H9 (cell line): ENCODE data around the gene APOBEC3A. TPM values are rescaled to one million over a fixed set of nuclear protein-coding genes. Genes with fewer than 3 reads are reported as not detected.

ENCODE experiments used
- DNase-seq: peaks from one replicate; pipeline ENCODE4 v3.0.0-alpha.2; 2017
- H2AFZ ChIP-seq: one replicate; pipeline ENCODE4 v1.6.1; 2013; ENCODE audit warnings: mild to moderate bottlenecking, low read length, control low read depth, moderate library complexity
- H2AK5ac ChIP-seq: 2 replicates; pipeline ENCODE4 v1.6.1; 2013; ENCODE audit warnings: low read length, control low read depth, mixed read lengths; ENCODE audit not compliant: insufficient read length
- H2BK120ac ChIP-seq: one replicate; pipeline ENCODE4 v1.6.1; 2013; ENCODE audit warnings: low read depth, mild to moderate bottlenecking, low read length, control low read depth, inconsistent platforms; ENCODE audit not compliant: poor library complexity, severe bottlenecking
- H2BK12ac ChIP-seq: 2 replicates; pipeline ENCODE4 v1.6.1; 2013; ENCODE audit warnings: low read length, control low read depth, mixed read lengths, low read depth; ENCODE audit not compliant: insufficient read length
- H2BK15ac ChIP-seq: 2 replicates; pipeline ENCODE4 v1.6.1; 2013; ENCODE audit warnings: low read depth, low read length, control low read depth
- H2BK20ac ChIP-seq: one replicate; pipeline ENCODE4 v1.6.1; 2013; ENCODE audit warnings: low read depth, mild to moderate bottlenecking, low read length, control low read depth, inconsistent platforms; ENCODE audit not compliant: poor library complexity, severe bottlenecking
- H2BK5ac ChIP-seq: 2 replicates; pipeline ENCODE4 v1.6.1; 2013; ENCODE audit warnings: low read length, control low read depth, mixed read lengths; ENCODE audit not compliant: insufficient read length
- H3K14ac ChIP-seq: 2 replicates; pipeline ENCODE4 v1.6.1; 2013; ENCODE audit warnings: low read length, control low read depth; ENCODE audit not compliant: insufficient read depth
- H3K18ac ChIP-seq: 2 replicates; pipeline ENCODE4 v1.6.1; 2013; ENCODE audit warnings: low read depth, mild to moderate bottlenecking, mixed read lengths, low read length, control low read depth; ENCODE audit not compliant: insufficient read length
- H3K23ac ChIP-seq: 2 replicates; pipeline ENCODE4 v1.6.1; 2013; ENCODE audit warnings: low read length, control low read depth, mixed read lengths, low read depth; ENCODE audit not compliant: insufficient read length
- H3K23me2 ChIP-seq: 2 replicates; pipeline ENCODE4 v1.6.1; 2013; ENCODE audit warnings: low read depth, mild to moderate bottlenecking, mixed read lengths, low read length, control low read depth; ENCODE audit not compliant: insufficient read length, poor library complexity, severe bottlenecking
- H3K27ac ChIP-seq: 2 replicates; pipeline ENCODE4 v1.5.1; 2013; ENCODE audit warnings: low read length, control low read depth, mixed read lengths, low read depth; ENCODE audit not compliant: insufficient read length
- H3K27me3 ChIP-seq: 2 replicates; pipeline ENCODE4 v1.6.1; 2013; ENCODE audit warnings: low read length, control low read depth, inconsistent platforms; ENCODE audit not compliant: insufficient read depth
- H3K4ac ChIP-seq: 2 replicates; pipeline ENCODE4 v1.6.1; 2013; ENCODE audit warnings: low read depth, mild to moderate bottlenecking, control low read depth, inconsistent platforms, low read length, moderate library complexity
- H3K4me1 ChIP-seq: 2 replicates; pipeline ENCODE4 v1.6.1; 2013; ENCODE audit warnings: low read length, control low read depth, inconsistent platforms; ENCODE audit not compliant: insufficient read depth
- H3K4me2 ChIP-seq: 2 replicates; pipeline ENCODE4 v1.6.1; 2013; ENCODE audit warnings: low read length, control low read depth, mixed read lengths; ENCODE audit not compliant: insufficient read length, insufficient read depth
- H3K56ac ChIP-seq: 2 replicates; pipeline ENCODE4 v1.6.1; 2013; ENCODE audit warnings: low read depth, mild to moderate bottlenecking, mixed read lengths, low read length, control low read depth; ENCODE audit not compliant: insufficient read length
- H3K79me1 ChIP-seq: 2 replicates; pipeline ENCODE4 v1.6.1; 2013; ENCODE audit warnings: low read depth, mild to moderate bottlenecking, moderate library complexity, low read length, control low read depth, inconsistent platforms; ENCODE audit not compliant: insufficient read depth, poor library complexity, severe bottlenecking
- H3K79me2 ChIP-seq: 2 replicates; pipeline ENCODE4 v1.6.1; 2013; ENCODE audit warnings: low read length, control low read depth, inconsistent platforms; ENCODE audit not compliant: insufficient read depth
- H3K9ac ChIP-seq: 2 replicates; pipeline ENCODE4 v1.6.1; 2013; ENCODE audit warnings: low read length, control low read depth, mixed read lengths; ENCODE audit not compliant: insufficient read length; ENCODE audit errors: extremely low read depth
- H3K9me3 ChIP-seq: one replicate; pipeline ENCODE4 v1.6.1; 2013; ENCODE audit warnings: low read depth, low read length, inconsistent platforms; ENCODE audit not compliant: control insufficient read depth
- H3T11ph ChIP-seq: one replicate; pipeline ENCODE4 v1.6.1; 2013; ENCODE audit warnings: mild to moderate bottlenecking, low read length, control low read depth, inconsistent platforms
- H4K20me1 ChIP-seq: one replicate; pipeline ENCODE4 v1.6.1; 2013; ENCODE audit not compliant: control insufficient read depth, insufficient read length, insufficient read depth
- H4K5ac ChIP-seq: 2 replicates; pipeline ENCODE4 v1.6.1; 2013; ENCODE audit warnings: low read depth, mild to moderate bottlenecking, mixed read lengths, low read length, control low read depth; ENCODE audit not compliant: insufficient read length
- H4K8ac ChIP-seq: replicated peaks from 2 replicates; pipeline ENCODE4 v1.6.1; 2013; ENCODE audit warnings: low read length, control low read depth, mixed read lengths, low read depth; ENCODE audit not compliant: insufficient read length
- H4K91ac ChIP-seq: 2 replicates; pipeline ENCODE4 v1.6.1; 2013; ENCODE audit warnings: low read depth, mild to moderate bottlenecking, moderate library complexity, mixed read lengths, low read length, control low read depth; ENCODE audit not compliant: insufficient read length
- H3K27ac Mint-ChIP-seq, 3 experiments: 2 replicates in 2 of 3; 3 replicates in 1 of 3; pipeline ENCODE4 v1.8.0; 2020 to 2021; ENCODE audit warnings: mixed read lengths in 3 of 3, mild to moderate bottlenecking in 1 of 3, moderate library complexity in 1 of 3
- H3K27me3 Mint-ChIP-seq: 2 replicates; pipeline ENCODE4 v1.8.0; 2021; ENCODE audit warnings: low read depth, mild to moderate bottlenecking, moderate library complexity, mixed read lengths
- H3K36me3 Mint-ChIP-seq, 3 experiments: 2 replicates in 2 of 3; 3 replicates in 1 of 3; pipeline ENCODE4 v1.8.0; 2020 to 2021; ENCODE audit warnings: low read depth in 3 of 3, mixed read lengths in 3 of 3; ENCODE audit not compliant: insufficient read depth in 1 of 3
- H3K4me1 Mint-ChIP-seq, 2 experiments: 2 replicates each; pipeline ENCODE4 v1.8.0; 2020; ENCODE audit warnings: mixed read lengths in 2 of 2
- H3K4me3 Mint-ChIP-seq, 2 experiments: 2 replicates in 1 of 2; 3 replicates in 1 of 2; pipeline ENCODE4 v1.8.0; 2020 to 2021; ENCODE audit warnings: mild to moderate bottlenecking in 2 of 2, mixed read lengths in 2 of 2, moderate library complexity in 1 of 2
- H3K9me3 Mint-ChIP-seq, 2 experiments: 2 replicates in 1 of 2; 3 replicates in 1 of 2; pipeline ENCODE4 v1.8.0; 2020; ENCODE audit warnings: mild to moderate bottlenecking in 2 of 2, mixed read lengths in 2 of 2, moderate library complexity in 1 of 2
- WGBS: extraction: QIAGEN DNeasy Blood & Tissue Kit; methylation state at CpG from one replicate; pipeline ENCODE4 v1.1.7; 2013; ENCODE audit warnings: missing lambda C conversion rate, low lambda C conversion rate, mixed read lengths; ENCODE audit not compliant: insufficient read length; ENCODE audit errors: extremely low coverage; 5-methylcytosine and 5-hydroxymethylcytosine counted together
- total RNA-seq: library from RNA; stranded (reverse); gene quantifications from 2 replicates; pipeline ENCODE4 v1.2.1, GENCODE V29; 2021
- TF ChIP-seq, protein P1 (sequence below): fragments of 200-600 bp; sonication (generic); conservative IDR thresholded peaks from 3 replicates; pipeline ENCODE4 v1.8.0; 2021; ENCODE audit warnings: antibody characterized with exemption, mild to moderate bottlenecking

The APOBEC3A gene
- total RNA-seq, 1 experiment from 2014 or later = not detected

- Histone ChIP-seq H2BK20ac (no peak overlapping the region), H4K20me1 (no peaks in the 10 kb centered on the region), H4K5ac (no peak overlapping the region), H2BK5ac (no peak overlapping the region), H2AFZ (no peak overlapping the region), H2AK5ac (no peak overlapping the region), H3K23ac (no peak overlapping the region), H3K4me1 (no peaks in the 10 kb centered on the region; the same call in 1 of the 2 replicates), H3K9me3 (no peaks in the 10 kb centered on the region), H3T11ph (no peak overlapping the region), H2BK12ac (no peak overlapping the region), H3K4me2 (no peak overlapping the region), H3K4ac (no peak overlapping the region), H2BK15ac (no peak overlapping the region), H3K9ac (no peak overlapping the region), H4K91ac (no peak overlapping the region), H3K27ac (no peak overlapping the region), H4K8ac (no peak overlapping the region), H3K79me2 (no peaks in the 10 kb centered on the region), H3K14ac (no peak overlapping the region), H3K56ac (no peak overlapping the region), H3K79me1 (no peaks in the 10 kb centered on the region), H3K18ac (peak overlapping the region; percentile 25), H3K23me2 (no peaks in the 10 kb centered on the region), H3K27me3 (no peaks in the 10 kb centered on the region), H2BK120ac (no peak overlapping the region)
- Mint-ChIP-seq H3K27me3 (peaks cover 6% of the 10 kb centered on the region), H3K27ac (no peak overlapping the region), H3K4me1 (peaks cover 19 to 29% of the 10 kb centered on the region in 2 experiments), H3K36me3 (no peaks in the 10 kb centered on the region), H3K4me3 (no peak overlapping the region), H3K9me3 (no peaks in the 10 kb centered on the region; a peak in 1 of 5 replicates)
- DNase-seq = no peak
- TF ChIP-seq, protein P1, sequence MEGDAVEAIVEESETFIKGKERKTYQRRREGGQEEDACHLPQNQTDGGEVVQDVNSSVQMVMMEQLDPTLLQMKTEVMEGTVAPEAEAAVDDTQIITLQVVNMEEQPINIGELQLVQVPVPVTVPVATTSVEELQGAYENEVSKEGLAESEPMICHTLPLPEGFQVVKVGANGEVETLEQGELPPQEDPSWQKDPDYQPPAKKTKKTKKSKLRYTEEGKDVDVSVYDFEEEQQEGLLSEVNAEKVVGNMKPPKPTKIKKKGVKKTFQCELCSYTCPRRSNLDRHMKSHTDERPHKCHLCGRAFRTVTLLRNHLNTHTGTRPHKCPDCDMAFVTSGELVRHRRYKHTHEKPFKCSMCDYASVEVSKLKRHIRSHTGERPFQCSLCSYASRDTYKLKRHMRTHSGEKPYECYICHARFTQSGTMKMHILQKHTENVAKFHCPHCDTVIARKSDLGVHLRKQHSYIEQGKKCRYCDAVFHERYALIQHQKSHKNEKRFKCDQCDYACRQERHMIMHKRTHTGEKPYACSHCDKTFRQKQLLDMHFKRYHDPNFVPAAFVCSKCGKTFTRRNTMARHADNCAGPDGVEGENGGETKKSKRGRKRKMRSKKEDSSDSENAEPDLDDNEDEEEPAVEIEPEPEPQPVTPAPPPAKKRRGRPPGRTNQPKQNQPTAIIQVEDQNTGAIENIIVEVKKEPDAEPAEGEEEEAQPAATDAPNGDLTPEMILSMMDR = no peak
- no CpG with 5 or more reads among the region's 4 CpGs for WGBS
Measured at GRCh38 chr22:38964989-38965388, 7.6 kb downstream of the APOBEC3A start.
